GM10266 (cell line): ENCODE results near the gene COL8A1.

Source experiments
- DNase-seq: peaks from one replicate; pipeline ENCODE4 v3.0.0; 2012; ENCODE audit errors: extremely low spot score
- TF ChIP-seq, protein P1 (sequence below): IDR thresholded peaks from 2 replicates; pipeline ENCODE4 v1.5.1; 2012; ENCODE audit warnings: mild to moderate bottlenecking, low read depth; ENCODE audit not compliant: control insufficient read depth, insufficient read depth; ENCODE audit errors: missing control alignments

COL8A1 gene

GRCh38 chr3:99698932-99699331, 60.5 kb downstream of the COL8A1 start:
- no peak for DNase-seq
- TF ChIP-seq, protein P1, sequence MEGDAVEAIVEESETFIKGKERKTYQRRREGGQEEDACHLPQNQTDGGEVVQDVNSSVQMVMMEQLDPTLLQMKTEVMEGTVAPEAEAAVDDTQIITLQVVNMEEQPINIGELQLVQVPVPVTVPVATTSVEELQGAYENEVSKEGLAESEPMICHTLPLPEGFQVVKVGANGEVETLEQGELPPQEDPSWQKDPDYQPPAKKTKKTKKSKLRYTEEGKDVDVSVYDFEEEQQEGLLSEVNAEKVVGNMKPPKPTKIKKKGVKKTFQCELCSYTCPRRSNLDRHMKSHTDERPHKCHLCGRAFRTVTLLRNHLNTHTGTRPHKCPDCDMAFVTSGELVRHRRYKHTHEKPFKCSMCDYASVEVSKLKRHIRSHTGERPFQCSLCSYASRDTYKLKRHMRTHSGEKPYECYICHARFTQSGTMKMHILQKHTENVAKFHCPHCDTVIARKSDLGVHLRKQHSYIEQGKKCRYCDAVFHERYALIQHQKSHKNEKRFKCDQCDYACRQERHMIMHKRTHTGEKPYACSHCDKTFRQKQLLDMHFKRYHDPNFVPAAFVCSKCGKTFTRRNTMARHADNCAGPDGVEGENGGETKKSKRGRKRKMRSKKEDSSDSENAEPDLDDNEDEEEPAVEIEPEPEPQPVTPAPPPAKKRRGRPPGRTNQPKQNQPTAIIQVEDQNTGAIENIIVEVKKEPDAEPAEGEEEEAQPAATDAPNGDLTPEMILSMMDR, result no peak

- no peak for DNase-seq
- TF ChIP-seq, protein P1, result no peak
Measured at GRCh38 chr3:99699841-99700240, 61.4 kb downstream of the COL8A1 start.

DNA sequence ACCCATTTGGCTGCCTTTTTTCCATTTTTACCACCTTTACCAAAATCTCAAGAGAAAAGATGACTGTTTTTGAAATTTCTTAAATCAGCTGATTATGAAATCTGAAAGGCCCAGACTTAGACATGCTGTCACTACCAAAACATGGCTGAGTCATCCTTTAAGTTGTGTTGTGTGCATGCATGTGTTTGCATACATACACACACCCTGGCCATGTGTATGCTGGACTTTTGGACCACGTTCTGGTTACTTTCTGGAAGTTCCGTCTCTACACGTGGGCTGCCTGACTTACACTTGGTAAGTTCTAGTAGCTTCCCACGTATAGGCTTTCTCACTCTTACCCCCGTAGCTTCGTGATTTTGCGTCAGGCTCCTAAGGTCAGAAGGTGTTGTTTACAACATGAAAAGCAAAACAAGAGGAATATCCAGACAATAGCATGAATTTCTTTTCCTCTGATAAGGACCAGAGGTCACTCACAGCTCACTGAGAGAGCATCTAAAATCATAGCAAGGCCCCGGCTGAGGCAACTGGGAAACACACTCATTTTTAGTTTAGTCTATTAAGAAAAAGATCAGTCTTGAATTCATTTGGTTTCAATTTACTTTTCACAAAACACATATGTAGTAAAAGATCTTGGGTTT, 62.4 kb downstream of the COL8A1 start:
- TF ChIP-seq, protein P1, result no peak
- no peak for DNase-seq

DNA sequence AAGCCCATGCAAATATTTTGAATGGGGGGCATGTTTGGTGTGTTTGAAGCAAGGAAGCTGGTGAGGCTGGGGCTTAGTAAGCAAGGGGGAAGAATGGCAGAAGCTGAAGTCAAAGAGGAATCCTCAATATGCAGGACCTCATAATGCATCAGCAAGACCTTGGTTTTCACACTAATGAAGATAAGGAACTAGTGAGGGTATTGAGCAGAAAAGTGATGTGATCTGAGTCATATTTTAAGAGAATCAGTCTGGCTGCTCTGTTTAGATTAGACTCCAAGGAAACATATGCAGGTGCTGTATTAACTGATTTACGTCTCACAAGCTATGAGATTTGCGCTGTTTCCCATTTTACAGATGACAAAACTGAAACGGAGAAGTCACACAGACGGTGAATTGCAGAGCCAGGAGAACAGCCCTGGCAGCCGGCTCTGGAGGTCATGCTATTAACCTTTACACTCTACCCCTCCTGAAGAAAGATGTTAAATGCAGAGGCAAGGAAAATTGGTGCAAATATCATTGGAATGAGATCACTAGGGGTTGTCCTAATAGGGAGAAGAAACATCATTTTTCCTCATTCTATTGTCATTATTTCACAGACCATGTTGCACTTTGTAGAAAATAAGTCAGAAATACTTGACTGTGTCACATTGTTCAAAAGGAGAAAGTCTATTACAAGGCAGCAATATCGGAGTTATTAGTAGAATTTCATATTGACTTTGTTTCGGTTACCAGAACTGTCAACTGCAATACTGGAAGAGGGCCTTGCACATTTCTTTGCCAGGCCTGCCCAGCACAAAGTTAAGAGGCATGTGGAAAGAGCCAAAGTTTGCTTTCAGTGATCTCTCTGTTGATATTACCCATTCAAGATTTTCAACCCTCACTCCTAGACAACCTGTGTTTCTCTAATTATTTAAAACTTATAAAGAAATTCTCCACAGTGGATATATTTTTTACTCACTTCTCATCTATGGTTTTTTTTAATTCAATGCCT, 64.9 kb downstream of the COL8A1 start:
- no peak for DNase-seq
- TF ChIP-seq, protein P1, result no peak

- no peak for DNase-seq
- TF ChIP-seq, protein P1, result no peak
Measured at GRCh38 chr3:99704417-99704816, 66.0 kb downstream of the COL8A1 start.

DNA sequence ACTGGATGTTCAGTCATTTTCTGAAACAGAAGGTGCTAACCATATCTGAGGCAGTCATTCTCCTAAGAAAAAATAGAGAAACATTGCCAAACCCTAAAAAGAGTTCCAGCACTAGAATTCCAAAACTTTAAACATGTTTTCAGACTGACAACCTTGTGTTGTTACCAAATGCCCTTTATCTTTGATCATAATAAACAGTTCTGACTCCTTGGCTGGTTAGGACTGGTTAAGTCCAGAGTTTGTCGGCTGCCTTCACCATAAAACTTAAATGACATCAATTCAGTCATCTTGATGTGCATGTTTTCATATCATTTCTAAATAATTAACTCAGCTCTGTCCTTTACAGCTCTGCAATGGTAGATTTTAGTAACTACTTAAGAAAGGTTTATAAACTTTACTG, 68.0 kb downstream of the COL8A1 start:
- no peak for DNase-seq
- TF ChIP-seq, protein P1, result no peak
